ENCODE data around the gene CTAGE1. TPM values are rescaled to one million over a fixed set of nuclear protein-coding genes. Genes with fewer than 3 reads are reported as not detected.

CTAGE1 gene
- total and polyA plus RNA-seq, 2 experiments from 2014 or later: not detected

GRCh38 chr18:22377769-22378168 is 39.9 kb downstream of the CTAGE1 start:
- Histone ChIP-seq H3K27me3 (no peaks in the 10 kb centered on the region), H3K4me1 (ENCODE audit: low read depth) (no peaks in the 10 kb centered on the region), H3K9me3 (ENCODE audit: low read depth) (no peaks in the 10 kb centered on the region), H3K36me3 (no peaks in the 10 kb centered on the region), H3K27ac (no peak overlapping the region), H3K4me3 (no peak overlapping the region)
- no peak for DNase-seq (ENCODE audit: low read depth in 1 of 2, low spot score in 1 of 2)
- TF ChIP-seq, protein P1, sequence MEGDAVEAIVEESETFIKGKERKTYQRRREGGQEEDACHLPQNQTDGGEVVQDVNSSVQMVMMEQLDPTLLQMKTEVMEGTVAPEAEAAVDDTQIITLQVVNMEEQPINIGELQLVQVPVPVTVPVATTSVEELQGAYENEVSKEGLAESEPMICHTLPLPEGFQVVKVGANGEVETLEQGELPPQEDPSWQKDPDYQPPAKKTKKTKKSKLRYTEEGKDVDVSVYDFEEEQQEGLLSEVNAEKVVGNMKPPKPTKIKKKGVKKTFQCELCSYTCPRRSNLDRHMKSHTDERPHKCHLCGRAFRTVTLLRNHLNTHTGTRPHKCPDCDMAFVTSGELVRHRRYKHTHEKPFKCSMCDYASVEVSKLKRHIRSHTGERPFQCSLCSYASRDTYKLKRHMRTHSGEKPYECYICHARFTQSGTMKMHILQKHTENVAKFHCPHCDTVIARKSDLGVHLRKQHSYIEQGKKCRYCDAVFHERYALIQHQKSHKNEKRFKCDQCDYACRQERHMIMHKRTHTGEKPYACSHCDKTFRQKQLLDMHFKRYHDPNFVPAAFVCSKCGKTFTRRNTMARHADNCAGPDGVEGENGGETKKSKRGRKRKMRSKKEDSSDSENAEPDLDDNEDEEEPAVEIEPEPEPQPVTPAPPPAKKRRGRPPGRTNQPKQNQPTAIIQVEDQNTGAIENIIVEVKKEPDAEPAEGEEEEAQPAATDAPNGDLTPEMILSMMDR (IDR thresholded peaks at IDR 0.05; ENCODE audit: low read depth, low read length): no peak

GRCh38 chr18:22370414-22370813 is 47.3 kb downstream of the CTAGE1 start:
- Histone ChIP-seq H3K4me3 (no peak overlapping the region), H3K36me3 (no peaks in the 10 kb centered on the region), H3K27ac (no peak overlapping the region), H3K9me3 (ENCODE audit: low read depth) (no peaks in the 10 kb centered on the region), H3K27me3 (no peaks in the 10 kb centered on the region), H3K4me1 (ENCODE audit: low read depth) (no peaks in the 10 kb centered on the region)
- DNase-seq (ENCODE audit: low read depth in 1 of 2, low spot score in 1 of 2): no peak
- TF ChIP-seq, protein P1 (IDR thresholded peaks at IDR 0.05; ENCODE audit: low read depth, low read length): no peak

- DNase-seq (ENCODE audit: low read depth in 1 of 2, low spot score in 1 of 2): no peak
- no peaks in the 10 kb centered on the region for H3K36me3 ChIP-seq
- H3K27ac ChIP-seq: no peak overlapping the region
- TF ChIP-seq, protein P1 (IDR thresholded peaks at IDR 0.05; ENCODE audit: low read depth, low read length): no peak
- H3K4me3 ChIP-seq: no peak overlapping the region
- no peaks in the 10 kb centered on the region for H3K4me1 ChIP-seq (ENCODE audit: low read depth)
- no peaks in the 10 kb centered on the region for H3K9me3 ChIP-seq (ENCODE audit: low read depth)
- no peaks in the 10 kb centered on the region for H3K27me3 ChIP-seq
These were observed 49.7 kb downstream of the CTAGE1 start for GRCh38 chr18:22368021-22368420.

GRCh38 chr18:22367303-22367702 is 50.4 kb downstream of the CTAGE1 start:
- Histone ChIP-seq H3K27me3 (no peaks in the 10 kb centered on the region), H3K9me3 (ENCODE audit: low read depth) (no peaks in the 10 kb centered on the region), H3K27ac (no peak overlapping the region), H3K4me1 (ENCODE audit: low read depth) (no peaks in the 10 kb centered on the region), H3K4me3 (no peak overlapping the region), H3K36me3 (no peaks in the 10 kb centered on the region)
- TF ChIP-seq, protein P1 (IDR thresholded peaks at IDR 0.05; ENCODE audit: low read depth, low read length): no peak
- DNase-seq (ENCODE audit: low read depth in 1 of 2, low spot score in 1 of 2): no peak

DNA sequence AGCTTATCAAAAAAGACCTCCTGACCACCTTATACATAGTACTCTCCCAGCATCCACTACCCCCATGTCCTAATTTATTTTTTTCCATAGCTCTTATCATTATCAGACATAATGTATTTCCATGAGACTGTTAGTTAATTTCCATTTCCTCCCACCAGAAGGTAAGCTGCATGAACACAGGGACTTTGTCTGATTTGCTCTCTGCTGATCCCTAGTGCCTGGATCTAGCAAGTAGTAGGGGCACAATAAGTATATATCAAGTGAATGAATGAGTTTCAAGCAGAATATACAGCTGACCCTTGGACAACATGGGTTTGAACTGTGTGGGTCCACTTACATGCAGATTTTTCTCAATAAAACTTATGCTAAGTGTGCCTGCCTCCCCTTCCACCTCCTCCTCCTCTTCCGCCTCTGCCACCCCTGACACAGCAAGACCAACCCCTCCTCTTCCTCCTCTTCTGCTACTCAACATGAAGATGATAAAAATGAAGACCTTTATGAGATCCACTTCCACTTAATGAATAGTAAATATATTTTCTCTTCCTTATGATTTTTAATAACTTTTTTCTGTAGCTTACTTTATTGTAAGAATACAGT is 53.8 kb downstream of the CTAGE1 start:
- Histone ChIP-seq H3K27me3 (no peaks in the 10 kb centered on the region), H3K4me3 (no peak overlapping the region), H3K9me3 (ENCODE audit: low read depth) (no peaks in the 10 kb centered on the region), H3K4me1 (ENCODE audit: low read depth) (no peaks in the 10 kb centered on the region), H3K36me3 (no peaks in the 10 kb centered on the region), H3K27ac (no peak overlapping the region)
- TF ChIP-seq, protein P1 (IDR thresholded peaks at IDR 0.05; ENCODE audit: low read depth, low read length): peak; percentile 35
- peak in 1 of 2 donors; percentile 65 for DNase-seq (ENCODE audit: low read depth in 1 of 2, low spot score in 1 of 2)

Other genes starting within 250 kb of the CTAGE1 start
- gene GATA6, start 248.3 kb downstream of the CTAGE1 start, total RNA-seq: 182 and 187 TPM in 2 replicates
- 104 and 126 TPM in 2 replicates for gene GATA6, start 248.3 kb downstream of the CTAGE1 start, polyA plus RNA-seq